HG03280 (cell line): Measurements from ENCODE around the gene IFNGR2.
"Not testable (repeated sequence)": the region's sequence is repeated elsewhere in the genome, so short reads cannot be mapped to it uniquely, and the experiment has no call there.

Experiments used
- ATAC-seq: cut with Tn5 transposase; IDR thresholded peaks from one replicate; pipeline ENCODE4 v1.9.1; 2021; ENCODE audit warnings: mild to moderate bottlenecking, moderate library complexity; ENCODE audit not compliant: unreplicated experiment

IFNGR2 gene

GRCh38 chr21:33403128-33403785, at the start of gene IFNGR2:
TSS of gene IFNGR2 (plus strand) at chr21:33403413. CDS start at chr21:33403544, 131 bp downstream.
- peak; percentile 38 for ATAC-seq

DNA sequence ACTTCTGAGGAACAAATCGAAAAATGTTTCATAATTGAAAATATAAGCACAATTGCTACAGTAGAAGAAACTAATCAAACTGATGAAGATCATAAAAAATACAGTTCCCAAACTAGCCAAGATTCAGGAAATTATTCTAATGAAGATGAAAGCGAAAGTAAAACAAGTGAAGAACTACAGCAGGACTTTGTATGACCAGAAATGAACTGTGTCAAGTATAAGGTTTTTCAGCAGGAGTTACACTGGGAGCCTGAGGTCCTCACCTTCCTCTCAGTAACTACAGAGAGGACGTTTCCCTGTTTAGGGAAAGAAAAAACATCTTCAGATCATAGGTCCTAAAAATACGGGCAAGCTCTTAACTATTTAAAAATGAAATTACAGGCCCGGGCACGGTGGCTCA, 47.9 kb upstream of the IFNGR2 start:
- no peak for ATAC-seq

GRCh38 chr21:33355996-33356395, 47.2 kb upstream of the IFNGR2 start:
- ATAC-seq: no peak

DNA sequence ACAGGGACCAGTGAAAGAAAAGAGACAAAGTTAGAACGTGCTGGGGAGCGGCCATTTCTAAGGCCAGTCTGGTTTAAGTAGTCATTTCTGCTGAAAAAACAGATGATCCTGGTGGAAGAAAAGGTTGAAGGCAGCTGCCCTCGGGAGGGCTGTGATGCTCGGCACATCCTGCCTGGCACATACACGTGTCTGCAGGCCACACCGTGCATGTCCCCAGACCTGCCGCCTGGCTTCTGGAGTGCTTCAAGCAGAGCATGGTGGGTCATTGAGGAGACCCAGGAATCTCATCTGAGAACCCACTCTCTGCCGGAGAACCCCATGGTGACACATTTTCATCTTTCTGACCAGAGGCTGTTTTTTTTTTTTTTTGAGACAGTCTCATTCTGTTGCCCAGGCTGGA, 46.0 kb upstream of the IFNGR2 start:
- ATAC-seq: no peak

GRCh38 chr21:33359446-33359845, 43.8 kb upstream of the IFNGR2 start:
- no peak for ATAC-seq

- ATAC-seq: no peak
Observed at GRCh38 chr21:33360281-33360680, 42.9 kb upstream of the IFNGR2 start.

- peak; percentile 68 for ATAC-seq
Observed at GRCh38 chr21:33360881-33361602, 42.2 kb upstream of the IFNGR2 start.

DNA sequence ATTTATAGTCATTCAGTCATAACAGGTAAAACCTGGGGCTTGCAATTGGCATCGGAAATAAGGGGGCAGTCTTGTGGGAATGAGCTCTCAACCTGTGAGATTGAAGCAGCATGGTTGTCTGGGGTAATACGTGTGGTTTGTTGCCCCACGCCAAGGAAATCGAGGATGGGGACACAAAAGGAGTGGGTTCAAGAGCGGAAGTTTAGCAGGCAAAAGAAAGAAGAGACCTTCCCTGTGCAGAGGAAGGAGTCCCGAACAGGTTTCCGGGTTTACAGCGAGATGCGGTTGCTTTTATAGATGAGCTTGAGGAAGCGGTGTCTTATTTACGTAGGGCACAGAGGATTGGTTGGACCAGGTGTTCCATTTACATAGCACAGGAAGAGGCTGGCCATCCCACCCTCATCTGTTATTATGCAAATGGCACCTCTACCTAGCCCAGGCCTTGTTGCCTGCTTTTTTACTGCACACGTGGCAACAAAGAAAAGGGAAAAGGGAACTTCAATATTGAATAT, 41.1 kb upstream of the IFNGR2 start:
- peak; percentile 60 for ATAC-seq

DNA sequence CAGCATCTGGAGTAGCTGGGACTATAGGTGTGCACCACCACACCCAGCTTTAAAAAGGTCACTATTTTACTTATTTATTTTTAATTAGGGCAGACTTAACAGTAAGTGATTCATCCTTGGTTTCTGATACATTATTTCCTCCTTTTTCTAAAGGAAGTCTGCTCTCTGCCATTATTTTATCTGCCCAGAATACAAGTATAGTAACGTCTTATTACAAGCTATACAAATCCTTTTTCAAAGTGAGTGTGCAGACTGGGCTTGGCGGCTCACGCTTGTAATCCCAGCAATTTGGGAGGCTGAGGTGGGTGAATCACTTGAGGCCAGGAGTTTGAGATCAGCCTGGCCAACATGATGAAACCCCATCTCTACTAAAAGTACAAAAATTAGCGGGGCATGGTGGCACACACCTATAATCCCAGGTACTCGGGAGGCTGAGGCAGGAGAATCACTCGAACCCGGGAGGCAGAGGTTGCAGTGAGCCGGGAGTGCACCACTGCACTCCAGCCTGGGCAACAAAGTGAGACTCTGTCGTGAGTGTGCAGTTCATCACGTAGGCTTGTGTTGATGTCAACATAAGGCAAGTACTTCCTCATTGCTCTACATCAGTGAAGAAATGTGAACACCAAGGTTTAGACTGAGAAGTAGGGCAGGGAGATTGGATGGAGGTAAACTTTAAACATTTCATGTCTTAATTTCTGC, 39.2 kb upstream of the IFNGR2 start:
- ATAC-seq: not testable (repeated sequence)

DNA sequence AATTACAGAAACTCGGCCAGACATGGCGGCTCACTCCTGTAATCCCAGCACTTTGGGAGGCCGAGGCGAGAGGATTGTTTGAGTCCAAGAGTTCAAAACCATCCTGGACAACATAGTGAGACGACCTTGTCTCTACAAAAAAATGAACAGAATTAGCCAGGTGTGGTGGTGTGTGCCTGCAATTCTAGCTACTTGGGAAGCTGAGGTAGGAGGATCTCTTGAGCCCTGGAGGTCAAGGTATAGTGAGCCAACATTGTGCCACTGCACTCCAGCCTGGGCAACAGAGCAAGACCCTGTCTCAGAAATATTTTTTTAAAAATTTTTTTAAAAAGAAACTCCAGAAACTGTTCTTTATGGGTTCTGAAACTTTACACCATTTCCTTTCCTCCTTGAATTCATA, 38.4 kb upstream of the IFNGR2 start:
- no peak for ATAC-seq

DNA sequence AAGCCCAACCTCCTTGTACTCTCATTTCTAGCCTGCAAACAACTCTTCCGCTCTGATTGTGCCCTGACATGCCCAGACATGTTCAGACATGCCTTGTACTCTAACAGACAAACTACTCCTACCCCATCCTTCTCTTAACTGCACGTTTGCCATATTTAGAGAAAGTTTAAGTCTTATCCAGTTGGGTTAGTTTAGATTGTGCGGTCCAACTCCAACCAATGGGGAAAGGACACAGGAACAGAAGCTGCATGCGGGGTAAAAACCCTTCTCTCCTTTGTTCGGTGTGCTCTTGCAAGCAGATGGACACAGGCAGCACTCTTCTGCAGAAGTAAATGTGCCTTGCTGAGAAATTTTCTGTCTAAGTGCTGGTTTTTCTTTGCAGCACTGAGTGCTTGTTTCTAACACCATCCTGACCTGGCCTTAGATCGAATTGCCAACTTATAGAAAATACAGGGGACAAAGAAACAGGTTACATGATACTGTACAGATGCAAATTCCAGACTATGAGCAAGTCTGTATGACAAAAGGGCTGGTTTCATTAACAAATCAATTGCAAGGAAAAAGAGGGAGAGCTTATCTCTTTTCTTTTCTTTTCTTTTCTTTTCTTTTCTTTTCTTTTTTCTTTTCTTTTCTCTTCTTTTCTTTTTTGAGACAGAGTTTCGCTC, 35.8 kb upstream of the IFNGR2 start:
- ATAC-seq: no peak

DNA sequence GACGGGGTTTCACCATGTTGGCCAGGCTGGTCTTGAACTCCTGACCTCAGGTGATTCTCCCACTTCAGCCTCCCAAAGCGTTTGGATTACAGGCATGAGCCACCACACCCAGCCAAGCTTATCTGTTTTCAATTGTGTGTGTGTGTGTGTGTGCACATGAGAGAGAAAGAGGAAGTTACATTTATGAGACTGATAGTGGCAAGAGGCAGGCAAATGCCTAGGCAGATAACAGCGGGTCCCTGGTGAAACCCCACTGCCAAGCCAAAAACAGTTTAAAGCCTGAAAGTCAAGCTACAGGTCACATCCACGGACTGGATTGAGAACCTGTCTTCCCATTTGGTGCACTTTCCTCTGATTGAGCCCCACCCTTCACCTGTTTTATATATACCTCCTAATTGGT, 35.1 kb upstream of the IFNGR2 start:
- no peak for ATAC-seq

DNA sequence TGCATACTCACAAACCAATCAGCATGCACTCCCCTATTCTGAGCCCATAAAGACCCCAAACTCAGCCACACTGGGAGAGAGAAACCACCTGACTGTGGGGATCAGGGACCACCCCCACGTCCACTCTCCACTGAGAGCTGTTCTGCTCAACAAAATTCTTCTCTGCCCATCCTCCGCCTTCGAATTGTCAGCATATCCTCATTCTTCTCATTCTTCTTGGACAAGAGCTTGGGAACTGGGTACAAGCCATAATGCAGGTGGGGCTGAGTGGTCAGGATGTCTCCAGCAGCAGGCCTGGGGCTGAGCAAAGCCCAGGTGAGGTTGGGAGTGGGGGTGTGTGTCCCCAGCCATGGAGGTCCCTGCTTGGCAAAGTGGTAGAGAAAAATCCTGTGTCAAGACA, 34.6 kb upstream of the IFNGR2 start:
- no peak for ATAC-seq

- no peak for ATAC-seq
Observed at GRCh38 chr21:33369586-33369985, 33.6 kb upstream of the IFNGR2 start.

DNA sequence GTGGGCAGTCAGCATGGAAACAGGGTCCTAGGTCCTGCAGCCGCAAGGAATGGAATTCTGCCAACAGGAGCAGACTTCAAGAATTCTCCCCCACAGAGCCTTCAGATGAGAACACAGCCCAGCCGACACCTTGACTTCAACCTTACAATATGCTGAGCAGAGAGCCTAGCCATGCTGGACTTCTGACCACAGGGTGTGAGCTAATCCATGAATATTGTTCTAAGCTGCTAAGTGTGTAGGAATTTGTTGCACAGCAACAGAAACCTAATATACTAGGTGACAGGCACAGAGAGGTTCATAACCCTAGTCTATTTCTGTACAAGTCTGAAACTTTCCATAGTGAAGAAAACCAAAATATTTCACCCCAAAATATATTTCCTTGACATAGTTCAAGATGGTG, 32.9 kb upstream of the IFNGR2 start:
- ATAC-seq: no peak

DNA sequence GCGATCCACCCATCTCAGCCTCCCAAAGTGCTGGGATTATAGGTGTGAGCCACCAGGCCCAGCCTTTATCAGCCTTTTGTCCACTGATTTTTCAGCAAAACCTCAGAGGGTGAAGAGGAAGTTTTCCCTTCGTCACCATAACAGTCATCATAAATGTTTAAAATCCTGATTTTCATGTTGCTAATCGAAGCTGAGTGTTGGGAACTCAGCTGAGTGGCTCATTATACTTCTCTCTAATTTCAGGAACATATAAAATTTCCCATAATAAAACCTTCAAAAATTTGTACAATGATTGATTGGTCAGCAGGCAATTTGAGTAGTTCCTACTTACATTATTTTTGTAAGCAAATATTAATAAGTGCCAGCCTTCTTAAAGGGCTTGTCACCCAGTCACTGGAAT, 31.8 kb upstream of the IFNGR2 start:
- ATAC-seq: no peak

GRCh38 chr21:33372582-33372981, 30.6 kb upstream of the IFNGR2 start:
- ATAC-seq: no peak

- no peak for ATAC-seq
Observed at GRCh38 chr21:33373451-33373850, 29.8 kb upstream of the IFNGR2 start.

- no peak for ATAC-seq
Observed at GRCh38 chr21:33374080-33374449, 29.1 kb upstream of the IFNGR2 start.

GRCh38 chr21:33374450-33375096, 28.6 kb upstream of the IFNGR2 start:
- no peak for ATAC-seq

DNA sequence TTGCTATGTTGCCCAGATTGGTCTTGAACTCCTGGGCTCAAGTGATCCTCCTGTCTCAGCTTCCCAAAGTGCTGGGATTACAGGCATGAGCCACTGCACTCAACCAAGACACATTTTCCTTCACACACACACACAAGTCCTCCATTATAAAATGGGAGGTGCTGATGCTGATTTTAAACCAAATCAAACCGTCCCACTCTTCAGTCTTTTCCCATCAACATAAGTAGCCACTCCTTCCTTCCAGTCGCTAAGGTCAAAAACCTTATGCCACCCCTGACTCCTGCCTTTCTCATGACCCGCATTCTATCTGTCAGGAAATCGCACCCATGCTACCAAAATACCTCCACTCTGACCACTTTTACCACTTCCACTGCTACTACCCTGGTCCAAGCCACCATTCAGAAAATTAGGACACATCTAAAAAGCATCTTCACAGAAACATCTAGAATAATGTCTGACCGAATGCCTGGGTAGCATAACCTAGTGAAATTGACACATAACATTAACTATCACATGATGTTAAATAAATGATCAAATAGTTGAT, 28.0 kb upstream of the IFNGR2 start:
- no peak for ATAC-seq
